NCI-H146 (cell line): ENCODE data around the gene CYTH3.

Experiments
- DNase-seq: peaks from one replicate; lab custom pipeline; 2025; lab: John Stamatoyannopoulos, UW

Gene CYTH3

GRCh38 chr7:6165521-6166320 is 106.7 kb downstream of the CYTH3 start:
- no peak for DNase-seq

- DNase-seq: no peak
Measured at GRCh38 chr7:6165075-6165474, 107.3 kb downstream of the CYTH3 start.

GRCh38 chr7:6164491-6164890 is 107.9 kb downstream of the CYTH3 start:
- DNase-seq: no peak

- DNase-seq: no peak
Measured at GRCh38 chr7:6164010-6164409, 108.4 kb downstream of the CYTH3 start.

GRCh38 chr7:6163402-6163801 is 109.0 kb downstream of the CYTH3 start:
- DNase-seq: no peak

- no peak for DNase-seq
Measured at GRCh38 chr7:6162650-6163366, 109.6 kb downstream of the CYTH3 start.

- no peak for DNase-seq
Measured at GRCh38 chr7:6162331-6162620, 110.1 kb downstream of the CYTH3 start.

GRCh38 chr7:6161463-6162330 is 110.7 kb downstream of the CYTH3 start:
- DNase-seq: no peak

- DNase-seq: peak; percentile 10
Measured at GRCh38 chr7:6160191-6160623, 112.2 kb downstream of the CYTH3 start.

- DNase-seq: no peak
Measured at GRCh38 chr7:6159524-6160031, 112.8 kb downstream of the CYTH3 start.

- no peak for DNase-seq
Measured at GRCh38 chr7:6159097-6159483, 113.3 kb downstream of the CYTH3 start.

GRCh38 chr7:6158424-6159096 is 113.9 kb downstream of the CYTH3 start:
- no peak for DNase-seq

GRCh38 chr7:6157685-6158423 is 114.6 kb downstream of the CYTH3 start:
- no peak for DNase-seq

- DNase-seq: no peak
Measured at GRCh38 chr7:6156734-6157133, 115.7 kb downstream of the CYTH3 start.

- DNase-seq: no peak
Measured at GRCh38 chr7:6155596-6155995, 116.8 kb downstream of the CYTH3 start.

- DNase-seq: no peak
Measured at GRCh38 chr7:6154542-6155404, 117.7 kb downstream of the CYTH3 start.

GRCh38 chr7:6153646-6154541 is 118.5 kb downstream of the CYTH3 start:
- DNase-seq: no peak

GRCh38 chr7:6151994-6152735 is 120.3 kb downstream of the CYTH3 start:
- no peak for DNase-seq
